GM12873 (cell line): Measurements from ENCODE around the gene MTMR2.

Source experiments
- TF ChIP-seq, protein P1 (sequence below): IDR thresholded peaks from 2 replicates; pipeline ENCODE4 v1.5.1; 2012; ENCODE audit warnings: low read depth, mild to moderate bottlenecking, moderate library complexity, low read length, control low read depth; ENCODE audit not compliant: insufficient read depth; ENCODE audit errors: missing control alignments

The MTMR2 gene

DNA sequence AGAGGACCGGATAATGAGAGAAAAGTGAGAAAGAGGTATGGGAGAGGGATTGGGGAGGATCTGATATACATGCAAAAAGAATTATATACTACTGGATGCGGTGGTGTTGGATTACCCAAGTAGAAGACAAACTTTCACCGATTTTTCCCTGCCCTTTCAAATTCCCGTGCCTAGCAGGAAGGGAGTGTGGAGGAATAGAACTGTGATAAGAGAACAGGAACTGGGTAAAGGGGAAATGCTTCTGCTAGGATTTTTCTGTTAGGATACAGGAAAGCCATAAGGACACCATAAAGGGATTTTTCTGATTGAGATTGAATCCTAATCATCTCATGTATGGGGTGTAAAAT is 480 bp upstream of the MTMR2 start:
- TF ChIP-seq, protein P1, sequence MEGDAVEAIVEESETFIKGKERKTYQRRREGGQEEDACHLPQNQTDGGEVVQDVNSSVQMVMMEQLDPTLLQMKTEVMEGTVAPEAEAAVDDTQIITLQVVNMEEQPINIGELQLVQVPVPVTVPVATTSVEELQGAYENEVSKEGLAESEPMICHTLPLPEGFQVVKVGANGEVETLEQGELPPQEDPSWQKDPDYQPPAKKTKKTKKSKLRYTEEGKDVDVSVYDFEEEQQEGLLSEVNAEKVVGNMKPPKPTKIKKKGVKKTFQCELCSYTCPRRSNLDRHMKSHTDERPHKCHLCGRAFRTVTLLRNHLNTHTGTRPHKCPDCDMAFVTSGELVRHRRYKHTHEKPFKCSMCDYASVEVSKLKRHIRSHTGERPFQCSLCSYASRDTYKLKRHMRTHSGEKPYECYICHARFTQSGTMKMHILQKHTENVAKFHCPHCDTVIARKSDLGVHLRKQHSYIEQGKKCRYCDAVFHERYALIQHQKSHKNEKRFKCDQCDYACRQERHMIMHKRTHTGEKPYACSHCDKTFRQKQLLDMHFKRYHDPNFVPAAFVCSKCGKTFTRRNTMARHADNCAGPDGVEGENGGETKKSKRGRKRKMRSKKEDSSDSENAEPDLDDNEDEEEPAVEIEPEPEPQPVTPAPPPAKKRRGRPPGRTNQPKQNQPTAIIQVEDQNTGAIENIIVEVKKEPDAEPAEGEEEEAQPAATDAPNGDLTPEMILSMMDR: no peak

DNA sequence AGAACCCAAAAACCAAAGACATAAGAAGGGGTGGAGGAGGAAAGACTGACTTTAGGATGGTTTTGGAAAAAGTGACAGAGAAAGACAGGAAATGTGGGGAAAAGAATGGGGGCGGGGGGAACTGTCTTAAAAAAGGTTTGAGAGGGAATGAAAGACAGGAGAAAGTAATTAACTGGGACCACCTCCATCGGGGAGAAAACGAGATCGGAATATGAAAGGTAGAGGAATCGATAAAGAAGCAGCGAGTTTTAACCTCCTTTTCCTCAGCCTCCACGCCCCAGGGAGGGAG is 524 bp downstream of the MTMR2 start:
- TF ChIP-seq, protein P1: no peak

DNA sequence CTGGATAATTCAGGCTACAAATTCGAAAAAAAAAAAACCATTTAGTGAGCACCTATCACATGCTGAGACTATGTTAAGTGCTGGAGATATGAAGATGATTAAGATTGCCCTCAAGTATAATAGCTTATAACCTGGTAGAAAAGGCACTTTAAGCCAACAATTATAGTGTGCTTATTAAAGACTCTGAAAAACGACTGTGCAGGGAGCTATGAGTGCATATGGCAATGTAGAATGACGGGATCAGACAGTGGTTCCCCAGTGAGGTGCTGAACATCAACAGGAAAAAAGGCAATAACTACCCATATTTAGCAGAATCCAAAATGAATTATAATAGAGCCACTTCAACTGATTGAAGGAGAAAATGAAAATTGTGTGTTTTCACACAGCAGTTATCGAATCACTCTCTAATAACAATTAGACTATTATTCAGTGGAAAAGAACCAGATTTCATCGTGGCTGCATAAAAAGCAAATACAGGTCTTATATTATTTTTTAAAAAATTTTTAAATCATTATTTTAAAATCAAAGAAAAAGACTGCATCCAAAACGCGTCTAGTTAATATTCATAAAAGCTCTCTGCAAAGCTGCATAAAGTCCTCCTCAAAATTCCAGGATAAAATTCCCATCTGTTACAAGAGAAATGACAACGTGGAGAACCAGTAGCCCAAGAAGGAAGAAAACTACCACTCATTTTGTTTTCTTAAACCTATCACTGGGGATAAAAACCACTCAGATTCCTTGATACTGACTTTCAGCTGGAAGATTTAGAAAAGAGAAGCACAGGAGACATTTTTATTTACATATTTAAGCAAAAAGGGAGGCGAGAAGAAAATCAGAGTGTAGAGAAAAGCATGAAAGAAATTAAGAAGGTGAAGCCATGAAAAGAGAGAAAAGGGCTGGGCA is 1.1 kb downstream of the MTMR2 start:
- TF ChIP-seq, protein P1: no peak

DNA sequence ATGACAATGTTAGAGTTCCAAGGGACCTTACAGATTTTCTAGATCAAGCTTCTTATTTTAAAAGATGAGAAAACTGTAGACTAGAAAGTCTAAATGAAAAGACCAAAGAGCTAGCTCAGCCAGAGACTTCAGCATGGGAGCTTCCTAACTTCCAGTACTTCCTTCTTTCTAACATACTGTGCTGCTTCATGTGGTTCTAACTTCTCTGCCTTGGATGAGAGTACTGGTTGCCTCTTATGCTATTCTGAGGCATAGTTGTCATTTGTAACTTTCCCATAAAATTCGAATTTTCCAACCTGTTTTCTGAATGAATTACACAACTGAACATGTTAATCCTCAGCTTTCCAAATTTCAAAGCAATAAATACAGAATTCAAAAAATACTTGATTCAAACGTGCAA is 1.8 kb downstream of the MTMR2 start:
- TF ChIP-seq, protein P1: no peak

DNA sequence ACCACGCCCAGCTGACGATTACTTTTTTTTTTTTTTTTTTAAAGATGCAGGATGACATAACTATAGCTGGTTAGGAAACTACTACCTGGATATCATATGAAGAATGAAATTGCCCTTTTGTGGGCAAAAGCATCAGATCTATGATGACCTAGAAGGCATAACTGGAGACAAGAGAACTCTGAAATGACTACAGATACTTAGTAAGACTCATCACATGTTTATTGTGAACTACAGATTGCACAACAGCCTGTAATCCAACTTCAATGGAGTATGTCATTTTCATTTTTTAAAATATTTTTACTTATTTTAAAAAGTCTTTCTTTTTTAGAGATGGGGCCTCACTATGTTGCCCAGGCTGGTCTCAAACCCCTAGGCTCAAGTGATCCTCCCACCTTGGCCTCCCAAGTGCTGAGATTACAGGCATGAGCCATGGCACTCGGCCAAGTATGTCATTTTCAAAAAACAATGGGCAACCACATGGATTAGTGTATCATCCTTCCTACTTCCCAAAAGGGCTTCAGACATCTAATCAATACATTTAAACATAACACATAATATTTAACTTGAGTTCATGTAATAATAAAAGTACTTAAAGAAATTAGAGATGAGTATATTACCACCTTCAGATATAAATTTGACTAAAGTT is 3.3 kb downstream of the MTMR2 start:
- TF ChIP-seq, protein P1: no peak

DNA sequence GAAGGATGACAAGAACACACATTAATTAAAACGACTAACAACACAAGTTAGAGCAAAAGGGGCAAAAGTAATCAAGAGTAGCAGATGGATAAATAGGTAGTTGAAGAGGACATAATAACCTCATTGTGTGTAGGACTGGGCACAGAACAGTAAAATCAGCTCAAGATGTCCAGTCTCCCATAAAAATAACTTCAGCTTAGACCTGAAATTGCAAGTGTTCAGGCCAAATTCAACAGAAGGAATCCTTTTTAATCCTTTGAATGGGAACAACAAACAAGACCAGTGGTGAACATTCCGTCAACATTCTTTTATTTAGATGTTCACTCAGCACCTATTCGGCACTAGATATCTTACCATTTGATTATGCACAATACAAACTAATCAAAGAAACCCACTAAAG is 4.4 kb downstream of the MTMR2 start:
- TF ChIP-seq, protein P1: no peak

DNA sequence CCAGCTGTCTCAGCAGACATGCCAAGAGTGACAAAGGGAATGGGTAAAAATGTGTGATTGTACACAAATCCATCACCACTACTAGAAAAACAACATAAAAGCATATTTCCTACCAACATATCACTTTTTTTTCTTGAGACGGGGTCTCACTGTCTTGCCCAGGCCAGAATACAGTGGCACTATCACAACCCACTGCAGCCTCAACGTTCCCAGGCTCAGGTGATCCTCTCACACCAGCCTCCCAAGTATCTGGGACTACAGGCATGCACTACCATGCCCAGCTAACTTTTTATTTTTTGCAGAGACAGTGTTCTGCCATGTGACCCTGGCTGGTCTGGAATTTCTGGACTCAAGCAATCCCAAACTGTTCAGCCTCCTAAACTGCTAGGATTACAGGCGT is 5.2 kb downstream of the MTMR2 start:
- TF ChIP-seq, protein P1: no peak
